Stimulated activated CD4-positive, alpha-beta T cell treated with anti-CD3 and anti-CD28 coated beads, Interleukin-12 subunit alpha, Interleukin-12 subunit beta, amount 100 ng/mL, for 4 hours (primary cell): Measurements from ENCODE around the gene CFAP20DC.

Experiments
- DNase-seq: peaks from one replicate; pipeline ENCODE4 v3.0.0-alpha.2; 2020

The CFAP20DC gene

GRCh38 chr3:58798312-58798711 is 251.5 kb downstream of the CFAP20DC start:
- no peak for DNase-seq

DNA sequence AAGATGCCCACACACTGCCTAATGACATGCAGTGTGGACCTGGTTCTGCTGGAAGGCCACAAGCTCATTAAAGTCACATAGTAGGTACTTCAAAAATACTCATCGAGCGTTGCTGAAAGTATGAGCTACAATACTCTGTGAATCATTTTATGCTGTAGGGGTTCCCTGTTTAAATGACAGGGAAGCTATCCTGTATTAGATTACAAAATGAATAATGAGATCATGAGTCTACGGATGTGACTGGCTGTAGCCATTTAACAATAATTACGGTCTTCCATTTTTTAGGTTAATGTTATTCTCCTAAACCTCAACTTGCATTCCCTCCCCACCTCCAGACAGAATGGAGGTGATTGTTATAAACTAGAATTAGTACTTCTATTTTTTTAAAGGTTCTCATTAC is 255.1 kb downstream of the CFAP20DC start:
- no peak for DNase-seq

GRCh38 chr3:58793938-58794337 is 255.9 kb downstream of the CFAP20DC start:
- no peak for DNase-seq

DNA sequence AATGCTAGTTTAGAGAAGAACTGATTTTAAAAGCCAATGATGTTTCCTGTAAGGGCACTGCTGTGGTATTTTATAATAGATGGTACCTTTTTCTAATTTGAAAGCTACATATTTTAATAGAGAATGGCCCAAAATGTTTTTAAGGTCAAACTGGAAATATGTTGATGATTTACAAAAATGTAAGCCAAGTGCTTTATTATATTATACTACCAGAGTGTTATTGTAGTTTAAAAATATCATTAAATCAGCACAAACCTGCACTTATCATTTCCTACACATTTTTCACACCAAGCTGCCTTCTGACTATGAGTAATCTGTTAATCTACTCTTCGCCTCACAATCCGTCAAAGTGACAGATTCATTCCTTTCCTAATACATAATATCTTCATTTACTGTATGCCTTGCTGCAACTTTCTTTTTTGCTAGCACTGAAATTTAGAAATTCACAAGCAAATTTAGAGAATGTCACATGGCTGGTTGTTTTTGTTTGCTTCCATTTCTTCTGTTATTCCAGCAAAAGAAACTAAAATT is 256.8 kb downstream of the CFAP20DC start:
- no peak for DNase-seq

GRCh38 chr3:58789385-58789784 is 260.4 kb downstream of the CFAP20DC start:
- DNase-seq, result no peak

DNA sequence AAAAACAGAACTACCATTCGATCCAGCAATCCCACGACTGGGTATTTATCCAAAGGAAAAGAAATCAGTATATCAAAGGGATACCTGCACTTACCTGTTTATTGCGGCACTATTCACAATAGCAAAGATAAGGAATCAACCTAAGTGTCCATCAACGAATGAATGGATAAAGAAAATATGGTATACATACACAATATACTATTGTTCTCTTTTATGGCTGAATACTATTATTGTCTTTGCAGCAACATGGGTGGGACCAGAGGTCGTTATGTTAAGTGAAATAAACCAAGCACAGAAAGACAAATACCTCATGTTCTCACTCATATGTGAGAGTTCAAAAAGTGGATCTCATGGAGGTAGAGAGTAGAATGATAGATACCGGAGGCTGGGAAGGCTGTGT is 264.9 kb downstream of the CFAP20DC start:
- no peak for DNase-seq

- DNase-seq, result no peak
Measured at GRCh38 chr3:58784425-58784824, 265.4 kb downstream of the CFAP20DC start.

- no peak for DNase-seq
Measured at GRCh38 chr3:58783845-58784244, 266.0 kb downstream of the CFAP20DC start.

GRCh38 chr3:58779934-58780333 is 269.9 kb downstream of the CFAP20DC start:
- no peak for DNase-seq

- DNase-seq, result no peak
Measured at GRCh38 chr3:58776231-58776630, 273.6 kb downstream of the CFAP20DC start.

GRCh38 chr3:58772462-58772861 is 277.4 kb downstream of the CFAP20DC start:
- no peak for DNase-seq

DNA sequence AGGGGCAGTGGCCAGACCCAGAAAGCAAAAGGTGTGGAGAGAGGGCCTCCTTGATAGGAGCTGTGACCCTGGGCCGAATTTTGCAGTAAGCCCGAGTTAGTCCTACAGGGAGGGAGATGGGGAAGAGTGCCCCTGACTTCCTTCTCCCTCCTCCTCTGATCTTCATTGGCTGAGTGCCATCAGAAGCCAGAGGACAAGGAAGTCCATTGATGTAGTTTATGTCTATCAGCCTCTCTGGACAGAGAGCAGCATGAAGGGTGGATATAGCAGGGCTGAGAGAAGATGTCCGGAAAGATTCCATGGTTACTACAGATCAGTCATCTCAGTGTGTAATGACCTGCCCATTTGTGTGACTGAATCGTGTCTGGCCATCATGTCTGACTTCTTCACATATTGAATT is 280.8 kb downstream of the CFAP20DC start:
- DNase-seq, result no peak

- DNase-seq, result no peak
Measured at GRCh38 chr3:58766587-58767282, 283.1 kb downstream of the CFAP20DC start.

DNA sequence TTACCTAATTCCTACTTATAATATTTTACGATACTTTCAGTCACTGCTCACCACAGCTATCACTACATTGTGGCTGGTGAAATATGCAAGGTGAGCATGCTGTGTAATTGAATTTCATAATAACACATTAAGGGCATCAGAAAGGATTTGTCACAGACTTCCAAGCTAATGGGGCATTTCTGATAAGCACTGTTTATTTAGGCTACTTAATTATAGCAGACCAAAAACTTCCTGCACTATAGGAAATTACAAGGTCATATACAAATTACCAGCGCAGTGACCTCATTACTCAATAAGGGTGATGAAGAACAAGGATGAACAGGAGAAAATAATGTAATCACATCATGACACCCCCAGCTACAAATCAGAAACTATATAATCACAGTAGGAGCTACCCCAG is 294.7 kb downstream of the CFAP20DC start:
- DNase-seq, result no peak

- DNase-seq, result no peak
Measured at GRCh38 chr3:58754074-58754473, 295.8 kb downstream of the CFAP20DC start.

- DNase-seq, result no peak
Measured at GRCh38 chr3:58751882-58752567, 297.8 kb downstream of the CFAP20DC start.

- DNase-seq, result no peak
Measured at GRCh38 chr3:58751235-58751634, 298.6 kb downstream of the CFAP20DC start.

GRCh38 chr3:58749948-58750347 is 299.9 kb downstream of the CFAP20DC start:
- DNase-seq, result no peak

- DNase-seq, result no peak
Measured at GRCh38 chr3:58748024-58748423, 301.8 kb downstream of the CFAP20DC start.

- DNase-seq, result no peak
Measured at GRCh38 chr3:58746758-58747157, 303.1 kb downstream of the CFAP20DC start.

GRCh38 chr3:58743296-58743695 is 306.5 kb downstream of the CFAP20DC start:
- DNase-seq, result no peak

GRCh38 chr3:58742239-58742638 is 307.6 kb downstream of the CFAP20DC start:
- no peak for DNase-seq

GRCh38 chr3:58737644-58738043 is 312.2 kb downstream of the CFAP20DC start:
- no peak for DNase-seq

DNA sequence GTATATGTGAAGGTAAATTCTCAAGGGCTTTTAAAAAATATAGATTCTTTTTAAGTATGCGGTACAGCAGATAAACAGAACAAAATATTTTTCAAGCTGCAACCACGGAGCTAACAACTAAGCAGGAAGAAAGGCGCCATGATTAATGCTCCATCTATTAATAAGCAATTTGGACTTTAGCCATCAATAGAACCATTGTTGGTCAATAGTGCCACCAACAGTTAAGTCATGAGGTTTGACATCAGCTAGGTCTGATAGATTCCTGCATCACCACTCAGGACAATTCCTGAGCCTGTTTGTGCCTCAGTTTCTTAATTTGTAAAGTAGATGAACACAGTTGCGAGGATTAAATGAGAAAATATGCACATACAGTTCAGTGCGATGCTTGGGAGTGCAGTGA is 318.2 kb downstream of the CFAP20DC start:
- DNase-seq, result no peak

DNA sequence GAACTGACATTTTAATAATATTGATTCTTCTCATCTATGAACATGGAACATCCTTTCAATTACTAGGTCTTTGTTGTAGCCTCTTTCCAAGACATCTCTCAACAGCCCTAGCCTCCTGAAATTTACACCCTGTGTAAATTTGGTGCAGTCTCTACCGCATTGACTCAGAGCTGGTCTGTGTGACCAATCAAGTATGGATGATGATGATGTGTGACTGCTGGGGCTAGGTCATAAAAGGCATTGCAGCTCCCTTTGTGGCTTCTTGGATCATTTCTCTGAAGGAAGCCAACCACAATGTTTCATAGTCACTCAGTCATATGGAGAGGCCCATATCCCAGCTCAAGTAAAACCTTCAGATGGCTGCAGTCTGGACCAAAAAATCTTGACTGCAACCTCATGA is 321.1 kb downstream of the CFAP20DC start:
- DNase-seq, result no peak
